IMR-90 (cell line): Measurements from ENCODE around the gene CCNC.

Experiments
- CHD1 ChIP-seq: IDR thresholded peaks from 2 replicates; pipeline ENCODE4 v1.6.1; 2012; ENCODE audit warnings: low read depth, low read length, improper control_type of control experiment
- FOS ChIP-seq: fragments of 150-350 bp; IDR thresholded peaks from 2 replicates; pipeline ENCODE4 v1.6.1; 2016; ENCODE audit warnings: low read depth, low read length
- MXI1 ChIP-seq: IDR thresholded peaks from 2 replicates; pipeline ENCODE4 v1.6.1; 2012; ENCODE audit warnings: low read depth, mild to moderate bottlenecking, low read length, moderate library complexity, borderline replicate concordance
- POLR2A ChIP-seq: IDR thresholded peaks from 2 replicates; pipeline ENCODE4 v1.6.1; 2012; ENCODE audit warnings: mild to moderate bottlenecking, low read depth, low read length
- RFX5 ChIP-seq: IDR thresholded peaks from 2 replicates; pipeline ENCODE4 v1.8.0; 2012; ENCODE audit warnings: low read depth, mild to moderate bottlenecking, low read length, moderate library complexity
- TF ChIP-seq, protein P1 (sequence below): conservative IDR thresholded peaks from 2 replicates; pipeline ENCODE4 v1.5.1; 2012; ENCODE audit warnings: mild to moderate bottlenecking, low read depth, low read length, improper control_type of control experiment
- TF ChIP-seq, protein P2 (sequence below): fragments of 150-350 bp; IDR thresholded peaks from 2 replicates; pipeline ENCODE4 v1.6.1; 2017; ENCODE audit warnings: mild to moderate bottlenecking, antibody characterized with exemption, low read length, low read depth

DNA sequence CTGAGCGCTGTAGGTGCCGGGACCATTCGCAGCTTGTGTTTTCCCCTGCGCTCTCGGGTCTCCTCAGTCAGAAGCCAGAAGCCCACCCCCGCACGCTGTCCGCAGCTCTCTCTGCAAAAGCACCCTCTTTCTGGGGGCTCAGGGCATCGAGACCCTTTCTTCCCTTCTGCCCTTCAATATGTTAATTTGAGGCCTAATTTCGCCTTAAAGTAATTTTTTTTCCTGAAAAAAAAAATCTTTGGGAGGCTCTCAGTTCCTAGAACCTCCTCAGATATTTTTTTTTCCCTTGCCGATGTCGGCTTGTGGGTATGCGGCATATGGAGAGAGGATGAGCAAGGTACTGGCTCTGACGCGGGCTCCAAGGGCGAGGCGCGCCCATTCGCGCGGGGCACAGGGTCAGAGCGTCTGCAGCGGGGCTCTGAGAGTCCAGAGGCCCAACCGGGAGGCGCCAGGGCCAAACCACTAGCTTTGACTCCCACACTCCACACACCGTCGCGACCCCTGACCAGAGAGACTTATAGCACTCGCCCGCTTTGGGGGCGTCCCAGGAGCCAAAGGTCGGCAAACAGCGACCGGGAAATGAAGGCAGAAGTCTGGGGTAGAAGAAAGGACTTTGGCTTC, 39.1 kb upstream of the CCNC start:
- no peak for TF ChIP-seq POLR2A
- TF ChIP-seq, protein P1, sequence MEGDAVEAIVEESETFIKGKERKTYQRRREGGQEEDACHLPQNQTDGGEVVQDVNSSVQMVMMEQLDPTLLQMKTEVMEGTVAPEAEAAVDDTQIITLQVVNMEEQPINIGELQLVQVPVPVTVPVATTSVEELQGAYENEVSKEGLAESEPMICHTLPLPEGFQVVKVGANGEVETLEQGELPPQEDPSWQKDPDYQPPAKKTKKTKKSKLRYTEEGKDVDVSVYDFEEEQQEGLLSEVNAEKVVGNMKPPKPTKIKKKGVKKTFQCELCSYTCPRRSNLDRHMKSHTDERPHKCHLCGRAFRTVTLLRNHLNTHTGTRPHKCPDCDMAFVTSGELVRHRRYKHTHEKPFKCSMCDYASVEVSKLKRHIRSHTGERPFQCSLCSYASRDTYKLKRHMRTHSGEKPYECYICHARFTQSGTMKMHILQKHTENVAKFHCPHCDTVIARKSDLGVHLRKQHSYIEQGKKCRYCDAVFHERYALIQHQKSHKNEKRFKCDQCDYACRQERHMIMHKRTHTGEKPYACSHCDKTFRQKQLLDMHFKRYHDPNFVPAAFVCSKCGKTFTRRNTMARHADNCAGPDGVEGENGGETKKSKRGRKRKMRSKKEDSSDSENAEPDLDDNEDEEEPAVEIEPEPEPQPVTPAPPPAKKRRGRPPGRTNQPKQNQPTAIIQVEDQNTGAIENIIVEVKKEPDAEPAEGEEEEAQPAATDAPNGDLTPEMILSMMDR: no peak
- TF ChIP-seq CHD1: no peak
- no peak for TF ChIP-seq RFX5
- TF ChIP-seq, protein P2, sequence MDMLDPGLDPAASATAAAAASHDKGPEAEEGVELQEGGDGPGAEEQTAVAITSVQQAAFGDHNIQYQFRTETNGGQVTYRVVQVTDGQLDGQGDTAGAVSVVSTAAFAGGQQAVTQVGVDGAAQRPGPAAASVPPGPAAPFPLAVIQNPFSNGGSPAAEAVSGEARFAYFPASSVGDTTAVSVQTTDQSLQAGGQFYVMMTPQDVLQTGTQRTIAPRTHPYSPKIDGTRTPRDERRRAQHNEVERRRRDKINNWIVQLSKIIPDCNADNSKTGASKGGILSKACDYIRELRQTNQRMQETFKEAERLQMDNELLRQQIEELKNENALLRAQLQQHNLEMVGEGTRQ: no peak
- TF ChIP-seq FOS: no peak
- no peak for TF ChIP-seq MXI1
